Measurements from ENCODE around the gene THSD7A.
A peak's percentile ranks its signal among the peaks of the same experiment; 100 is the strongest.

THSD7A gene

DNA sequence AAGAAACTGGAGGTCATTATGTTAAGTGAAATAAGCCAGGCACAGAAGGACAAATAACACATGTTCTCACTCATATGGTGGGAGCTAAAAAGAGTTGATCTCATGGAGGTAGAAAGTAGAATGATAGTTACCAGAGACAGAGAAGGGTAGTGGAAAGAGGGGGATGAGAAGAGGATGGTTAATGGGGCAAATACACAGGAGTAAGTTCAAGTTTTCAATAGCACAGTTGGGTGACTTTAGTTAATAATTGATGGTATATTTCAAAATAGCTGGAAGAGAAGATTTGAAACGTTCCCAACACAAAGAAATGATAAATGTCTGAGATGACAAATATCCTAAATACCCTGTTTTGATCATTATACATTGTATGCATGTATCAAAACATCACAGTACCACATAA is 261.8 kb downstream of the THSD7A start:
- H3K27ac Mint-ChIP-seq, result peak overlapping the region; percentile 0 to 15 (median 5)
- no peaks in the 10 kb centered on the region for H3K9me3 Mint-ChIP-seq
- peaks cover 14% of the 10 kb centered on the region for H3K36me3 Mint-ChIP-seq (ENCODE audit: low read depth)
- H3K4me1 Mint-ChIP-seq, result no peaks in the 10 kb centered on the region
- H3K4me3 Mint-ChIP-seq, result no peak overlapping the region
- TF ChIP-seq, protein P1, sequence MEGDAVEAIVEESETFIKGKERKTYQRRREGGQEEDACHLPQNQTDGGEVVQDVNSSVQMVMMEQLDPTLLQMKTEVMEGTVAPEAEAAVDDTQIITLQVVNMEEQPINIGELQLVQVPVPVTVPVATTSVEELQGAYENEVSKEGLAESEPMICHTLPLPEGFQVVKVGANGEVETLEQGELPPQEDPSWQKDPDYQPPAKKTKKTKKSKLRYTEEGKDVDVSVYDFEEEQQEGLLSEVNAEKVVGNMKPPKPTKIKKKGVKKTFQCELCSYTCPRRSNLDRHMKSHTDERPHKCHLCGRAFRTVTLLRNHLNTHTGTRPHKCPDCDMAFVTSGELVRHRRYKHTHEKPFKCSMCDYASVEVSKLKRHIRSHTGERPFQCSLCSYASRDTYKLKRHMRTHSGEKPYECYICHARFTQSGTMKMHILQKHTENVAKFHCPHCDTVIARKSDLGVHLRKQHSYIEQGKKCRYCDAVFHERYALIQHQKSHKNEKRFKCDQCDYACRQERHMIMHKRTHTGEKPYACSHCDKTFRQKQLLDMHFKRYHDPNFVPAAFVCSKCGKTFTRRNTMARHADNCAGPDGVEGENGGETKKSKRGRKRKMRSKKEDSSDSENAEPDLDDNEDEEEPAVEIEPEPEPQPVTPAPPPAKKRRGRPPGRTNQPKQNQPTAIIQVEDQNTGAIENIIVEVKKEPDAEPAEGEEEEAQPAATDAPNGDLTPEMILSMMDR (IDR thresholded peaks at IDR 0.05; ENCODE audit: unreplicated experiment in 3 of 3), result no peak
- no peaks in the 10 kb centered on the region for H3K27me3 Mint-ChIP-seq (ENCODE audit: low read depth)

DNA sequence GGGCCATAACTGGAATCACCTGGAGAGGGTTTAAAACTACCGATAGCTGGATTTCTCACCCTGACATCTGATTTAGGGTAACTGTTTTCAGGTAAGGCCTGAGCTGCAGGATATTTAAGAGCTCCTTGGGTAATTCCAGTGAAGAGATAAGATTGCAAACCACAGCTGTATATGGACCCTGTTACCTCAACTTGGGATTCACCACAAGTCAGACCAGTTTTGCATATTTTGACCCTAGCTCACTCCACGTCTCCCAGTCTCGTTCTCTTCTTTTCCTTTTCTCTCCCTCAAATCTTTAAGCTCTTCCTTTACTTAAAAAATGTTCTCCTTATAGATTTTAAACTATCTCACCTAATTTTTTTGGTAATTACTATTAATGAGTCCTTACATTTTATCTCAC is 264.4 kb downstream of the THSD7A start:
- peaks cover 14% of the 10 kb centered on the region for H3K36me3 Mint-ChIP-seq (ENCODE audit: low read depth)
- no peaks in the 10 kb centered on the region for H3K27me3 Mint-ChIP-seq (ENCODE audit: low read depth)
- no peak overlapping the region for H3K4me3 Mint-ChIP-seq
- no peaks in the 10 kb centered on the region for H3K9me3 Mint-ChIP-seq
- TF ChIP-seq, protein P1 (IDR thresholded peaks at IDR 0.05; ENCODE audit: unreplicated experiment in 3 of 3), result no peak
- H3K27ac Mint-ChIP-seq, result no peak overlapping the region
- H3K4me1 Mint-ChIP-seq, result no peaks in the 10 kb centered on the region

DNA sequence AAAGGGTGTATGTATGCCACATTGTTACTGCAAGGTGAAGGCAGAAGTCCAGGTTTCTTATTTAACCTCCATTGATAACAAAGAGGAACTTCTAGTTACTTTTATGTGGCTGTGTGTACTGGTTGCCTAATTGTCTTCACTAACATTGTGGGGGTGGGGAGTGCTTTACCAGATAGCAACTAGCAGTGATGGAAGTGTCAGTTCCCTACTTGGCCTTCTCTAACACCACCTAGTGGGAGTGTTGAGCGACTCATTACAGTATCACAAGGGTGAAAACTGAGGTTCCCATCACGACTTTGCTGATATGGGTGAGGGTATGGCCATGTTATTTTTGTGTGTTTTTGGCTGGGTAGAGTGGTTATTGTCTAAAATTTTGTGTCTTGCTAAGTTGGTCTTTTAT is 274.4 kb downstream of the THSD7A start:
- Mint-ChIP-seq H3K36me3 (ENCODE audit: low read depth) (peaks cover 36% of the 10 kb centered on the region), H3K9me3 (no peaks in the 10 kb centered on the region), H3K4me1 (peaks cover 4% of the 10 kb centered on the region), H3K4me3 (no peak overlapping the region), H3K27me3 (ENCODE audit: low read depth) (no peaks in the 10 kb centered on the region), H3K27ac (no peak overlapping the region)
- TF ChIP-seq, protein P1 (IDR thresholded peaks at IDR 0.05; ENCODE audit: unreplicated experiment in 3 of 3), result no peak

DNA sequence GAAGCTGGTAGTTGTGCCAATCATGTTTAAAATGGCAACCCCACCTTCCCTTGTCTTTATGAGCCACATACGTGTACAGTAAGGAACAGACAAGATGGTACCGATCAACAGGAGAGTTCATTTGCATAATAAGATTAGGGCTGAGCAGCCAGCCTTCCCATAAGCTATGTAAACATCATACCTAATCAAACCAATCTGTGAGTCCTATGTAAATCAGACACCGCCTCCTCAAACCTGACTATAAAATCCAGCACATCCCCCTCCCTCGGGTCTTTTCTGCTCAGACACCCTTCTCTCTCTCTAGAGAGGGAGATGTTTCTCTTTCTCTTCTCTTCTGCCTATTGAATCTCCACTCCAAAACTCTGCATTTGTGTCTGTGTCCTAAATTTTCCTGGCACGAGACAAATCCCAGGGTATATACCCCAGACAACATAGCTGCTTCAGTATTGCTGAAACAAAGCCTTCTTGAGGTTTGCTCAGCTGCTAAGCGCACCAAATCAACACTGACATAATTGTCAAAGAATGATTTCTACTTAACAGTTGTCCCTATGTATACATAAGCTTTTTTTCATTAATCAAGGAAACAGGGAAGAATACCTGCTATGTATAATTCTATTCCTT is 279.2 kb downstream of the THSD7A start:
- Mint-ChIP-seq H3K36me3 (ENCODE audit: low read depth) (peaks cover 45% of the 10 kb centered on the region), H3K4me1 (peaks cover 4% of the 10 kb centered on the region), H3K27me3 (ENCODE audit: low read depth) (no peaks in the 10 kb centered on the region), H3K9me3 (peaks cover 2% of the 10 kb centered on the region), H3K27ac (no peak overlapping the region), H3K4me3 (no peak overlapping the region)
- TF ChIP-seq, protein P1 (IDR thresholded peaks at IDR 0.05; ENCODE audit: unreplicated experiment in 3 of 3), result no peak

DNA sequence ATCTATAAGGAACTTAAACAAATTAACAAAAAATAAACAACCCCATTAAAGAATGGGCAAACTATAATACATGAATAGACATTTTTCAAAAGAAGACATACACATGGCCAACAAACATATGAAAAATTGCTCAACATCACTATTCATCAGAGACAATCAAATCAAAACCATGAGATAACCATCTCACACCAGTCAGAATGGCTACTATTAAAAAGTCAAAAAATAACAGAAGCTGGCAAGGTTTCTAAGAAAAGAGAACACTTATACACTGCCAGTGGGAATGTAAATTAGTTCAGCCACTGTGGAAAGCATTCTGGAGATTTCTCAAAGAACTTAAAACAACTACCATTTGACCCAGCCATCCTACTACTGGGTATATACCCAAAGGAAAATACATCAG is 280.5 kb downstream of the THSD7A start:
- no peaks in the 10 kb centered on the region for H3K27me3 Mint-ChIP-seq (ENCODE audit: low read depth)
- TF ChIP-seq, protein P1 (IDR thresholded peaks at IDR 0.05; ENCODE audit: unreplicated experiment in 3 of 3), result no peak

DNA sequence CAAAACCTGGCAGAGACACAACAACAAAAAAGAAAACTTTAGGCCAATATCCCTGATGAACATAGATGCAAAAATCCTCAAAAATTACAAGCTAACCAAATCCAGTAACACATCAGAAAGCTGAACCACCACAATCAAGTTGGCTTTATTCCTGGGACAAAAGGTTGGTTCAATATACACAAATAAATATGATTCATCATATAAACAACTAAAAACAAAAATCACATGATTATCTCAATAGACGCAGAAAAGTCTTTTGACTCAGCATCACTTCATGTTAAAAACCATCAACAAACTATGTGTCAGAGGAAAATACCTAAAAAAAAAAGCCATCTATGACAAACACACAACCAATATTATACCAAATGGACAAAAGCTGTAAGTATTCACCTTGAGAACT is 283.5 kb downstream of the THSD7A start:
- H3K36me3 Mint-ChIP-seq (ENCODE audit: low read depth), result peaks cover 63% of the 10 kb centered on the region

More for the DNA sequence above, 280.5 kb downstream of the THSD7A start:
- peaks cover 4% of the 10 kb centered on the region for H3K4me1 Mint-ChIP-seq
- H3K9me3 Mint-ChIP-seq, result peaks cover 9% of the 10 kb centered on the region
- no peak overlapping the region for H3K4me3 Mint-ChIP-seq
- H3K27ac Mint-ChIP-seq, result no peak overlapping the region
- H3K36me3 Mint-ChIP-seq (ENCODE audit: low read depth), result peaks cover 48% of the 10 kb centered on the region

More for the DNA sequence above, 283.5 kb downstream of the THSD7A start:
- peaks cover 4% of the 10 kb centered on the region for H3K4me1 Mint-ChIP-seq
- TF ChIP-seq, protein P1 (IDR thresholded peaks at IDR 0.05; ENCODE audit: unreplicated experiment in 3 of 3), result no peak
- H3K9me3 Mint-ChIP-seq, result peaks cover 14% of the 10 kb centered on the region
- no peak overlapping the region for H3K4me3 Mint-ChIP-seq
- H3K27ac Mint-ChIP-seq, result no peak overlapping the region
- H3K27me3 Mint-ChIP-seq (ENCODE audit: low read depth), result no peaks in the 10 kb centered on the region
